Measurements from ENCODE around the gene EBF4.
A peak's percentile ranks its signal among the peaks of the same experiment; 100 is the strongest.

Gene EBF4

GRCh38 chr20:2687514-2687913 lies 5.1 kb upstream of the EBF4 start:
- no peak overlapping the region for H3K4me3 ChIP-seq
- H3K9me3 ChIP-seq = no peaks in the 10 kb centered on the region
- peaks cover 0 to 12% of the 10 kb centered on the region in 2 donors for H3K27me3 ChIP-seq
- peaks cover 0 to 7% (median 4%) of the 10 kb centered on the region in 4 donors for H3K4me1 ChIP-seq
- intact Hi-C loops (cut with DNase I; ENCODE audit: low total_unique reads) = no loop called here
- TF ChIP-seq CTCF (IDR thresholded peaks at IDR 0.05) = no peak
- no peak overlapping the region for H3K27ac ChIP-seq
- no peaks in the 10 kb centered on the region for H3K36me3 ChIP-seq
- DNase-seq = peak in 1 of 2 donors; percentile 31

GRCh38 chr20:2688041-2688591 lies 4.5 kb upstream of the EBF4 start:
- intact Hi-C loops (cut with DNase I; ENCODE audit: low total_unique reads) = no loop called here
- peak in 1 of 2 donors; percentile 64 for DNase-seq
- Histone ChIP-seq H3K27me3 (peaks cover 0 to 12% of the 10 kb centered on the region in 2 donors), H3K27ac (no peak overlapping the region), H3K36me3 (no peaks in the 10 kb centered on the region), H3K4me3 (no peak overlapping the region), H3K9me3 (no peaks in the 10 kb centered on the region), H3K4me1 (peaks cover 0 to 7% (median 4%) of the 10 kb centered on the region in 4 donors)
- peak; percentile 21 to 35 for TF ChIP-seq CTCF (IDR thresholded peaks at IDR 0.05)

GRCh38 chr20:2690213-2690612 lies 2.4 kb upstream of the EBF4 start:
- Histone ChIP-seq H3K4me3 (no peak overlapping the region), H3K9me3 (no peaks in the 10 kb centered on the region), H3K27ac (no peak overlapping the region), H3K27me3 (peaks cover 0 to 23% of the 10 kb centered on the region in 2 donors), H3K4me1 (peaks cover 0 to 16% (median 14%) of the 10 kb centered on the region in 4 donors), H3K36me3 (no peaks in the 10 kb centered on the region)
- peak in 1 of 2 donors; percentile 37 for DNase-seq
- intact Hi-C loops (cut with DNase I; ENCODE audit: low total_unique reads) = loop anchor here (10.0 kb wide), 2 partner anchors 145 to 185 kb away; partner anchors contain the start of gene PTPRA
- TF ChIP-seq CTCF (IDR thresholded peaks at IDR 0.05) = no peak

- intact Hi-C loops (cut with DNase I; ENCODE audit: low total_unique reads) = loop anchor here (10.0 kb wide), 2 partner anchors 144 to 184 kb away; partner anchors contain the start of gene PTPRA
- peak in 1 of 2 donors; percentile 47 for DNase-seq
- Histone ChIP-seq H3K36me3 (no peaks in the 10 kb centered on the region), H3K4me1 (peaks cover 0 to 16% (median 14%) of the 10 kb centered on the region in 4 donors), H3K9me3 (no peaks in the 10 kb centered on the region), H3K27me3 (peaks cover 0 to 26% of the 10 kb centered on the region in 2 donors), H3K4me3 (no peak overlapping the region), H3K27ac (no peak overlapping the region)
- no peak for TF ChIP-seq CTCF (IDR thresholded peaks at IDR 0.05)
These were observed 1.9 kb upstream of the EBF4 start for GRCh38 chr20:2690718-2691117.

- no peak for TF ChIP-seq CTCF (IDR thresholded peaks at IDR 0.05)
- H3K9me3 ChIP-seq = no peaks in the 10 kb centered on the region
- no peak overlapping the region for H3K4me3 ChIP-seq
- intact Hi-C loops (cut with DNase I; ENCODE audit: low total_unique reads) = loop anchor here (10.0 kb wide), 2 partner anchors 144 to 184 kb away; partner anchors contain the start of gene PTPRA
- no peaks in the 10 kb centered on the region for H3K36me3 ChIP-seq
- H3K4me1 ChIP-seq = peaks cover 0 to 16% (median 14%) of the 10 kb centered on the region in 4 donors
- DNase-seq = peak in 1 of 2 donors; percentile 37
- peak overlapping the region in 1 of 2 donors; percentile 85 for H3K27ac ChIP-seq
- H3K27me3 ChIP-seq = peaks cover 0 to 26% of the 10 kb centered on the region in 2 donors
These were observed 1.5 kb upstream of the EBF4 start for GRCh38 chr20:2691127-2691526.
